Thyroid gland (tissue), 4 donors: ENCODE results near the gene CHCHD6. TPM values are rescaled to one million over a fixed set of nuclear protein-coding genes. Genes with fewer than 3 reads are reported as not detected.

Source experiments
- DNase-seq, 2 donors: peaks; one replicate each; pipeline ENCODE4 v3.0.0-alpha.2; 2019
- H3K27ac ChIP-seq, 3 donors: fragments of 200-600 bp; sonication (generic); 1 replicate in 2 of 3; 2 replicates in 1 of 3; pipeline ENCODE4 v1.5.1; 2016 to 2019; ENCODE audit warnings: mild to moderate bottlenecking in 1 of 3, moderate library complexity in 1 of 3
- H3K27me3 ChIP-seq: fragments of 200-600 bp; sonication (generic); one replicate; pipeline ENCODE4 v1.5.1; 2019
- H3K36me3 ChIP-seq, 2 donors: fragments of 200-600 bp; sonication (generic); one replicate each; pipeline ENCODE4 v1.5.1; 2016 to 2019
- H3K4me1 ChIP-seq, 2 donors: fragments of 200-600 bp; sonication (generic); one replicate each; pipeline ENCODE4 v1.5.1; 2017 to 2019
- H3K4me3 ChIP-seq, 3 donors: fragments of 200-600 bp; sonication (generic); replicated peaks in 1 of 3; 1 replicate in 2 of 3; 2 replicates in 1 of 3; pipeline ENCODE4 v1.5.1; 2016; ENCODE audit warnings: mild to moderate bottlenecking in 1 of 3
- H3K9me3 ChIP-seq: fragments of 200-600 bp; sonication (generic); one replicate; pipeline ENCODE4 v1.5.1; 2017
- POLR2A ChIP-seq, 2 donors: fragments of 450-650 bp; IDR thresholded peaks; one replicate each; pipeline ENCODE4 v1.6.1; 2017; ENCODE audit warnings: antibody characterized with exemption in 2 of 2, mild to moderate bottlenecking in 2 of 2, moderate library complexity in 1 of 2
- WGBS, 2 donors: methylation state at CpG; one replicate each; pipeline ENCODE4 v1.1.5; 2017; 5-methylcytosine and 5-hydroxymethylcytosine counted together
- intact Hi-C: fragments of 100-400 bp; cut with DNase I; formaldehyde crosslinking; loops from one replicate; pipeline ENCODE4 v1.15.1; 2023
- total RNA-seq, 4 donors: library from RNA; depleted of rRNA; stranded (reverse); fragments of >200 nt; gene quantifications; one replicate each; pipeline ENCODE4 v1.2.3, GENCODE V29; 2016
- TF ChIP-seq, protein P1 (sequence below), 6 experiments: fragments of 200-600 bp in 3 of 6; fragments of 450-650 bp in 3 of 6; sonication (generic) in 3 of 6; IDR thresholded peaks; one replicate each; pipeline ENCODE4 v1.5.1; 2016 to 2019; ENCODE audit warnings: antibody characterized with exemption in 6 of 6, mild to moderate bottlenecking in 2 of 6, inconsistent platforms in 1 of 6, moderate library complexity in 1 of 6

CHCHD6 gene
- total RNA-seq, 4 donors from 2014 or later, result 22.9 to 27.8 (median 24.4) TPM

DNA sequence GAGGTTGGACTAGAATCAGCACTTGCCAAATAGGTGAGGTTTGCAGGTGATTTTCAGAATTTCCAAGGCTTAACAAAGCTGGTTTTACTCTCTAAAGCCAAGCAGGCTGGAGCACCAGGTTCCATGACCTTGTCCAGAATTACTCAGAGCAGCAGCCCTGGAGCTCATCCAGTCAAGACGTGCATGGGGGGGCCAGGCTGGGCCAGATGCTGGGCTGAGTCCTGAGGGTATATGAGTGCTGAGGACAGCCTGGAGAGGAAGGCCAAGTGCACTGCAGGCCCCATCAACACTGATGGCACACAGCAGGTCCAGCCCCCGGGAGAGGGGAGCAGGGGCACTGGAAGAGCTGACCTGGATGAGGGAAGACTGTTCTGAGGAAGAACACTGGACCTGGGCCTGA is 46.1 kb upstream of the CHCHD6 start:
- TF ChIP-seq, protein P1, sequence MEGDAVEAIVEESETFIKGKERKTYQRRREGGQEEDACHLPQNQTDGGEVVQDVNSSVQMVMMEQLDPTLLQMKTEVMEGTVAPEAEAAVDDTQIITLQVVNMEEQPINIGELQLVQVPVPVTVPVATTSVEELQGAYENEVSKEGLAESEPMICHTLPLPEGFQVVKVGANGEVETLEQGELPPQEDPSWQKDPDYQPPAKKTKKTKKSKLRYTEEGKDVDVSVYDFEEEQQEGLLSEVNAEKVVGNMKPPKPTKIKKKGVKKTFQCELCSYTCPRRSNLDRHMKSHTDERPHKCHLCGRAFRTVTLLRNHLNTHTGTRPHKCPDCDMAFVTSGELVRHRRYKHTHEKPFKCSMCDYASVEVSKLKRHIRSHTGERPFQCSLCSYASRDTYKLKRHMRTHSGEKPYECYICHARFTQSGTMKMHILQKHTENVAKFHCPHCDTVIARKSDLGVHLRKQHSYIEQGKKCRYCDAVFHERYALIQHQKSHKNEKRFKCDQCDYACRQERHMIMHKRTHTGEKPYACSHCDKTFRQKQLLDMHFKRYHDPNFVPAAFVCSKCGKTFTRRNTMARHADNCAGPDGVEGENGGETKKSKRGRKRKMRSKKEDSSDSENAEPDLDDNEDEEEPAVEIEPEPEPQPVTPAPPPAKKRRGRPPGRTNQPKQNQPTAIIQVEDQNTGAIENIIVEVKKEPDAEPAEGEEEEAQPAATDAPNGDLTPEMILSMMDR (IDR thresholded peaks at IDR 0.05), result no peak
- no peak for TF ChIP-seq POLR2A (IDR thresholded peaks at IDR 0.05)
- H3K4me3 ChIP-seq, result no peak overlapping the region
- no peaks in the 10 kb centered on the region for H3K36me3 ChIP-seq
- WGBS, 2 donors, result 88 to 95% methylated on average over 2 of the region's 2 CpGs
- no peaks in the 10 kb centered on the region for H3K27me3 ChIP-seq
- H3K4me1 ChIP-seq, result peaks cover 4 to 5% of the 10 kb centered on the region in 2 donors
- H3K27ac ChIP-seq, result no peak overlapping the region
- H3K9me3 ChIP-seq, result no peaks in the 10 kb centered on the region
- no peak for DNase-seq
- intact Hi-C loops, result no loop called here

DNA sequence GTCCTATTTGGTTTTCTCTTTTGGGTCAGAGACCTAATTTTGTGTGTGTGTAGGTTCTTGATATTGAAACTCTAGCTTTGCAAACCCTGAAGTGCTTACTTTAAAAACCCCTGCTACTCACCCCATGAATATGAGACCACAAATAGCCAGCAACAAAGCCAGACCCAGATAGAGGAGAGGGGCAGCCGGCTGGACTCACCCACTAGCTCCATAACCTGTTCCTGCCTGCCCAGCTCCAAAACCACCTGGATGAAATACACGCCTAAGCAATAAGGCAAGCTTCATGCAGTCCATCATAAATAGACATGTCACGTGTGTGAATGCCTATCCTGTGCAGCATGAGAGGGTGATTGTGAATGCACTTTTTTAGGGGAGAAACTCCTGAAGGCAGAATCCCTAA is 45.5 kb upstream of the CHCHD6 start:
- Histone ChIP-seq H3K4me3 (no peak overlapping the region), H3K36me3 (no peaks in the 10 kb centered on the region), H3K27ac (no peak overlapping the region), H3K27me3 (no peaks in the 10 kb centered on the region), H3K4me1 (peaks cover 4 to 5% of the 10 kb centered on the region in 2 donors), H3K9me3 (no peaks in the 10 kb centered on the region)
- no peak for DNase-seq
- no peak for TF ChIP-seq POLR2A (IDR thresholded peaks at IDR 0.05)
- intact Hi-C loops, result no loop called here
- WGBS, 2 donors, result 92% methylated on average over 3 of the region's 3 CpGs

DNA sequence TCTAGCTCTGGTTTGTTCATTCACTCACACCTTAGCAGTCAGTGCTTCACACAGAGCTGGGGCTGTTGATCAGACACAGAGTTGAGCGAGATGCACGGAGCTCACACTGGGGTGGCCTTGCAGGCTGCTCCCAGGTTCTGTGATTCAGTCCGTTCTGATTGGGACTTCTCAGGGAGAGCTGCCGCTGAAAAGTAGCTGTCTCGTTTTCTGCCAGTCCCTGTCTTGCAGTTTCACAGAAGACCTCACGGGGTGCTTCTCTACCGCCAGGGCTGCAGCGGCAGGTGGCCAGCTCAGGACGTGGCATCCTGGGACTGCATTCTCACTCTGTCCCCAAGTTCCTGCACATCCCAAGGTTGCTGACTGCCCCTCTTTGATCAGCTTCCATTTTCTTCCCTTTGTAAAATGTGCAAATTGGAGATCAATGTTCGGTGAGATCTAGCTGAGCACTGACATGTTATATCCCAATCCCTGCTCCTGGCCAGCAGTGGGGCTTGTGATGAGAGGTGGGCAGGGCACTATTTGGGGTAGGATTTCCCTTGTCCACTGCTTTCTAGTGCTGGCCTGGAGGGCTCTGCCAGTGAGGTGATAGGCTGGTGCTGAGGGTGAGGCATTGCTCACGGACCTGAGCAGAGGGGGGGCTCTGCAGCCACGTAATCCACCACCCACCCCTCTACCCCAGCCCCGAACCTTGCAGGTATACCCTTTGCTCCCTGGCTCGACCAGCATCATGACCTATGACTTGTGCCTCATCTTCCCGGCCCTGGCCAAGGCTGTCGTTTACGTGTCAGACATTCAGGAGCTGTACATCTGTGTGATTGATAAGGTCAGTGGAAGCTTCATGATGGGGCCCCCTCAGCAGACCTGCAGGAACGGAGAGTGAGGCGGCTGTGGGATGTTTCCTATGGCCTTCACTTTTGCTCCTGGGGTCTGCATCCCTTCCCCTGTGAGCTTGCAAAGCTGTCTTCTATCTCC is 43.8 kb upstream of the CHCHD6 start:
- Histone ChIP-seq H3K27ac (no peak overlapping the region), H3K27me3 (no peaks in the 10 kb centered on the region), H3K4me3 (no peak overlapping the region), H3K9me3 (no peaks in the 10 kb centered on the region), H3K4me1 (no peaks in the 10 kb centered on the region), H3K36me3 (no peaks in the 10 kb centered on the region)
- 47 to 55% methylated on average over 16 to 19 of the region's 19 CpGs for WGBS, 2 donors
- intact Hi-C loops, result no loop called here
- TF ChIP-seq, protein P1 (IDR thresholded peaks at IDR 0.05), result peak in 1 of 6 experiments; percentile 31
- no peak for TF ChIP-seq POLR2A (IDR thresholded peaks at IDR 0.05)
- DNase-seq, result no peak

DNA sequence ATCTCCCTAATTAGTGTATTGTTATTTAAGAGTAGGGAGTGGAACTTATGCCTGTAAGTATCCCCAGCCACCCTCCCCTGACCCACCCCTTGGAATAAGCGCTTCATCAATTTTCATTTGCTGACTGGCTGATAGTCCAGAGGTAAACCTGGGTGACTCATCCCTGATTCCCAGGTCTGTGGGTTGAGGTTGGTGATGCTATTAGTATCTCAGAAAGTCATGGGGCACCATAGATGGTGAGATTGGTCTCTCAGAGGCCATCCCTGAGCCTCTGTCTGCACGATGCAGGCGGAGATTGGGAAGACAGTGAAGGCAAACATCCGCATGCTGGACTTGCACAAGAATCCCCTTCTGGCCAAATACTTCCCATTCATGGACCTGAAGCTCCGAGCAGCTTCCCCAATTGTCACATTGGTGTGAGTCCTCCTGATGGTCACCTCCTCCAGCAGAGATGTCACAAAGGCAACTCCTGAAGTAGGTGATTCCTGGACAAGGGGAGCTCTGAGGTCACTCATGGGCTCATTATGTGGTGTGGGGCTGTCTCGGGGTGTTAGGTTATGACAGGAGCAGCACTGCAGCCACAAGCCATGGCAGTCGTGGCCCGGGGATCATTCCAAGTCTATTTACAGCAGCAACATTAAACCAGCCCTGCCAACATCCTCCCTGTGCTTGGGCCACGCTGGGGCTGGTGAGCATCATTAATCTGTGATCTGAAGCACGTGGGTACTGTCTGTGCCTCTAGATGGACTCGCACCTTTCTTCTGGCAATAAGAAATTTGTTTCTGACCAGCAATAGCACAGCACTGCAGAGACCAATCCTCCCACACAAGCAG is 42.3 kb upstream of the CHCHD6 start:
- DNase-seq, result no peak
- Histone ChIP-seq H3K36me3 (no peaks in the 10 kb centered on the region), H3K27ac (no peak overlapping the region), H3K9me3 (no peaks in the 10 kb centered on the region), H3K27me3 (no peaks in the 10 kb centered on the region), H3K4me3 (no peak overlapping the region), H3K4me1 (no peaks in the 10 kb centered on the region)
- WGBS, 2 donors, result 85 to 100% methylated on average over 5 to 10 of the region's 11 CpGs
- intact Hi-C loops, result no loop called here
- TF ChIP-seq, protein P1 (IDR thresholded peaks at IDR 0.05), result no peak
- TF ChIP-seq POLR2A (IDR thresholded peaks at IDR 0.05), result no peak

DNA sequence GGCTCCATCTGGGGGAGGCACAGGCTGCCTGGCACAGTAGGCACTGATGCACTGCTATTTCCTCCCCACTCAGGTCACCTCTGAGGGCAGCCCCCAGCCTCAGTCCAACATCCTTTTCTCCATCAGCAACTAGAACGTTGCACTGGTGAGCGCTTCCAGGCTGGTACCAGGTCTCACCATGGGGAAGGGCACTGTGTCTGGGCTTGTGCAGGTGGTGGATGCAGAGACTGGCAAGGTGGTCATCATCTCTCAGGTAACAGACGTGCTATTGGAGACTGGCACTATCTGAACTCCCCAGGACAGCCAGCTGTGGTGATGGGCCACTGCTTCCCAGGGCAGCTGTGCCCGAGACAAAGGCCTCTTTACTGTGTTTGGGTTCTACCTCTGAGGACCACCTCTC is 40.8 kb upstream of the CHCHD6 start:
- intact Hi-C loops, result no loop called here
- WGBS, 2 donors, result 61 to 92% methylated on average over 2 to 4 of the region's 4 CpGs
- H3K27me3 ChIP-seq, result no peaks in the 10 kb centered on the region

More for the DNA sequence above, 40.8 kb upstream of the CHCHD6 start:
- H3K27ac ChIP-seq, result no peak overlapping the region
- TF ChIP-seq POLR2A (IDR thresholded peaks at IDR 0.05), result no peak
- TF ChIP-seq, protein P1 (IDR thresholded peaks at IDR 0.05), result no peak
- no peaks in the 10 kb centered on the region for H3K9me3 ChIP-seq
- H3K4me3 ChIP-seq, result no peak overlapping the region
- H3K4me1 ChIP-seq, result no peaks in the 10 kb centered on the region
- no peak for DNase-seq
- no peaks in the 10 kb centered on the region for H3K36me3 ChIP-seq
